ENCODE measurements around the gene ACAA1.

Gene ACAA1

GRCh38 chr3:38125305-38126120 lies 11.4 kb downstream of the ACAA1 start:
- no peak for DNase-seq
- H3K4me3 ChIP-seq (ENCODE audit: low read depth, low read length): no peak overlapping the region
- no peaks in the 10 kb centered on the region for H3K9me3 ChIP-seq (ENCODE audit: severe bottlenecking)
- peaks cover 62% of the 10 kb centered on the region for H3K36me3 ChIP-seq
- H3K27me3 ChIP-seq (ENCODE audit: insufficient read depth, low read depth, severe bottlenecking): no peaks in the 10 kb centered on the region
- TF ChIP-seq, protein P1, sequence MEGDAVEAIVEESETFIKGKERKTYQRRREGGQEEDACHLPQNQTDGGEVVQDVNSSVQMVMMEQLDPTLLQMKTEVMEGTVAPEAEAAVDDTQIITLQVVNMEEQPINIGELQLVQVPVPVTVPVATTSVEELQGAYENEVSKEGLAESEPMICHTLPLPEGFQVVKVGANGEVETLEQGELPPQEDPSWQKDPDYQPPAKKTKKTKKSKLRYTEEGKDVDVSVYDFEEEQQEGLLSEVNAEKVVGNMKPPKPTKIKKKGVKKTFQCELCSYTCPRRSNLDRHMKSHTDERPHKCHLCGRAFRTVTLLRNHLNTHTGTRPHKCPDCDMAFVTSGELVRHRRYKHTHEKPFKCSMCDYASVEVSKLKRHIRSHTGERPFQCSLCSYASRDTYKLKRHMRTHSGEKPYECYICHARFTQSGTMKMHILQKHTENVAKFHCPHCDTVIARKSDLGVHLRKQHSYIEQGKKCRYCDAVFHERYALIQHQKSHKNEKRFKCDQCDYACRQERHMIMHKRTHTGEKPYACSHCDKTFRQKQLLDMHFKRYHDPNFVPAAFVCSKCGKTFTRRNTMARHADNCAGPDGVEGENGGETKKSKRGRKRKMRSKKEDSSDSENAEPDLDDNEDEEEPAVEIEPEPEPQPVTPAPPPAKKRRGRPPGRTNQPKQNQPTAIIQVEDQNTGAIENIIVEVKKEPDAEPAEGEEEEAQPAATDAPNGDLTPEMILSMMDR (IDR thresholded peaks at IDR 0.05; ENCODE audit: low read depth, low read length): no peak
- H3K27ac ChIP-seq: no peak overlapping the region

GRCh38 chr3:38124324-38125122 lies 12.4 kb downstream of the ACAA1 start:
- H3K27me3 ChIP-seq (ENCODE audit: insufficient read depth, low read depth, severe bottlenecking): no peaks in the 10 kb centered on the region
- H3K27ac ChIP-seq: no peak overlapping the region
- no peak for DNase-seq
- H3K9me3 ChIP-seq (ENCODE audit: severe bottlenecking): no peaks in the 10 kb centered on the region
- H3K4me3 ChIP-seq (ENCODE audit: low read depth, low read length): no peak overlapping the region
- TF ChIP-seq, protein P1 (IDR thresholded peaks at IDR 0.05; ENCODE audit: low read depth, low read length): no peak
- H3K36me3 ChIP-seq: peaks cover 54% of the 10 kb centered on the region

GRCh38 chr3:38122712-38123290 lies 14.1 kb downstream of the ACAA1 start:
- Histone ChIP-seq H3K27ac (no peak overlapping the region), H3K4me3 (ENCODE audit: low read depth, low read length) (no peak overlapping the region), H3K36me3 (peaks cover 44% of the 10 kb centered on the region), H3K27me3 (ENCODE audit: insufficient read depth, low read depth, severe bottlenecking) (no peaks in the 10 kb centered on the region), H3K9me3 (ENCODE audit: severe bottlenecking) (no peaks in the 10 kb centered on the region)
- TF ChIP-seq, protein P1 (IDR thresholded peaks at IDR 0.05; ENCODE audit: low read depth, low read length): no peak
- DNase-seq: no peak

GRCh38 chr3:38121832-38122461 lies 15.0 kb downstream of the ACAA1 start:
- no peak overlapping the region for H3K27ac ChIP-seq
- no peak overlapping the region for H3K4me3 ChIP-seq (ENCODE audit: low read depth, low read length)
- H3K36me3 ChIP-seq: peaks cover 37% of the 10 kb centered on the region
- no peaks in the 10 kb centered on the region for H3K27me3 ChIP-seq (ENCODE audit: insufficient read depth, low read depth, severe bottlenecking)
- DNase-seq: no peak
- TF ChIP-seq, protein P1 (IDR thresholded peaks at IDR 0.05; ENCODE audit: low read depth, low read length): no peak
- no peaks in the 10 kb centered on the region for H3K9me3 ChIP-seq (ENCODE audit: severe bottlenecking)

- H3K27ac ChIP-seq: no peak overlapping the region
- H3K27me3 ChIP-seq (ENCODE audit: insufficient read depth, low read depth, severe bottlenecking): no peaks in the 10 kb centered on the region
- TF ChIP-seq, protein P1 (IDR thresholded peaks at IDR 0.05; ENCODE audit: low read depth, low read length): no peak
- peaks cover 34% of the 10 kb centered on the region for H3K36me3 ChIP-seq
- no peak overlapping the region for H3K4me3 ChIP-seq (ENCODE audit: low read depth, low read length)
- DNase-seq: no peak
- no peaks in the 10 kb centered on the region for H3K9me3 ChIP-seq (ENCODE audit: severe bottlenecking)
Measured at GRCh38 chr3:38121451-38121831, 15.5 kb downstream of the ACAA1 start.

Measured in WERI-Rb-1 (cell line).